Effector memory CD8-positive, alpha-beta T cell (primary cell): ENCODE data around the gene DDAH1.

Source experiments
- ATAC-seq: fragments of 150-1000 bp; cut with Tn5 transposase; replicated peaks from 2 replicates; pipeline ENCODE4 v1.10.0; 2021; ENCODE audit warnings: mild to moderate bottlenecking, moderate library complexity
- DNase-seq, 3 experiments: peaks; one replicate each; pipeline ENCODE4 v3.0.0; 2021
- H3K27ac Mint-ChIP-seq, 2 donors: one replicate each; pipeline ENCODE4 v1.8.0; 2022; ENCODE audit warnings: mild to moderate bottlenecking in 2 of 2, mixed read lengths in 2 of 2, moderate library complexity in 2 of 2
- H3K27me3 Mint-ChIP-seq, 2 donors: one replicate each; pipeline ENCODE4 v1.8.0; 2022; ENCODE audit warnings: mixed read lengths in 2 of 2
- H3K36me3 Mint-ChIP-seq: one replicate; pipeline ENCODE4 v1.8.0; 2022; ENCODE audit warnings: mild to moderate bottlenecking, moderate library complexity, mixed read lengths; ENCODE audit not compliant: insufficient read depth
- H3K4me1 Mint-ChIP-seq, 2 donors: one replicate each; pipeline ENCODE4 v1.8.0; 2022; ENCODE audit warnings: low read depth in 2 of 2, mixed read lengths in 2 of 2
- H3K4me3 Mint-ChIP-seq, 2 donors: one replicate each; pipeline ENCODE4 v1.8.0; 2022; ENCODE audit warnings: mild to moderate bottlenecking in 2 of 2, mixed read lengths in 2 of 2, moderate library complexity in 2 of 2
- H3K9me3 Mint-ChIP-seq, 2 donors: one replicate each; pipeline ENCODE4 v1.8.0; 2022; ENCODE audit warnings: mixed read lengths in 2 of 2

The DDAH1 gene

GRCh38 chr1:85296980-85297379 lies 168.0 kb downstream of the DDAH1 start:
- peaks cover 12 to 49% of the 10 kb centered on the region in 2 donors for H3K27me3 Mint-ChIP-seq

GRCh38 chr1:85295654-85296053 lies 169.3 kb downstream of the DDAH1 start:
- Mint-ChIP-seq H3K4me3 (no peak overlapping the region), H3K4me1 (peaks cover 26 to 30% of the 10 kb centered on the region in 2 donors), H3K27ac (no peak overlapping the region), H3K36me3 (peaks cover 6% of the 10 kb centered on the region), H3K9me3 (no peaks in the 10 kb centered on the region), H3K27me3 (peaks cover 16 to 50% of the 10 kb centered on the region in 2 donors)
- ATAC-seq (no peak), DNase-seq (no peak)

More at GRCh38 chr1:85296980-85297379, 168.0 kb downstream of the DDAH1 start:
- no peaks in the 10 kb centered on the region for H3K9me3 Mint-ChIP-seq
- peaks cover 6% of the 10 kb centered on the region for H3K36me3 Mint-ChIP-seq
- ATAC-seq (no peak), DNase-seq (no peak)
- peak overlapping the region; percentile 58 to 74 for H3K4me3 Mint-ChIP-seq
- peaks cover 26 to 30% of the 10 kb centered on the region in 2 donors for H3K4me1 Mint-ChIP-seq
- peak overlapping the region; percentile 18 to 88 for H3K27ac Mint-ChIP-seq

GRCh38 chr1:85295006-85295431 lies 169.9 kb downstream of the DDAH1 start:
- no peak for ATAC-seq
- Mint-ChIP-seq H3K36me3 (peaks cover 6% of the 10 kb centered on the region), H3K27me3 (peaks cover 16 to 56% of the 10 kb centered on the region in 2 donors), H3K9me3 (no peaks in the 10 kb centered on the region), H3K4me3 (no peak overlapping the region), H3K4me1 (peaks cover 26 to 30% of the 10 kb centered on the region in 2 donors), H3K27ac (no peak overlapping the region)
- no peak for DNase-seq

DNA sequence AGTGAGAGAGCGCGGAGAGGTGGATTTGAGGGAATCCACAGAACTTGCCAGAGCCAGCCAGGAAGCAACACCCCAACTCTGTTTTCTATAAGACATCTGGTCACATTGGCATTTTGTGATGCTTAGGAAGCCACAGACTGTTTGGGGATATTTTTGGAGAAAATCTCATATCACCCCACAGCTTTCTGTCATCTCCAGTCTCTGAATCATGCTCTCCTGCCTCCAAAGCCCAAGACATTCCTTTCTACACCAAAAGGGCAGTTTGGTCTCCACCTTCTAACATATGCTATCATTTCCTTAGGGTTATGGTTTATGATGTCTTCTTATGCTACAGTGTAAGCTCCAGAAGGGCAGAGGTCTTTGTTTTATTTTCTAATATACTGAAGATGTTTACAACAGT lies 174.1 kb downstream of the DDAH1 start:
- no peaks in the 10 kb centered on the region for H3K4me1 Mint-ChIP-seq
- ATAC-seq (no peak), DNase-seq (no peak)
- H3K4me3 Mint-ChIP-seq, result no peak overlapping the region
- H3K36me3 Mint-ChIP-seq, result no peaks in the 10 kb centered on the region
- H3K27me3 Mint-ChIP-seq, result peaks cover 11 to 47% of the 10 kb centered on the region in 2 donors
- no peaks in the 10 kb centered on the region for H3K9me3 Mint-ChIP-seq
- no peak overlapping the region for H3K27ac Mint-ChIP-seq

DNA sequence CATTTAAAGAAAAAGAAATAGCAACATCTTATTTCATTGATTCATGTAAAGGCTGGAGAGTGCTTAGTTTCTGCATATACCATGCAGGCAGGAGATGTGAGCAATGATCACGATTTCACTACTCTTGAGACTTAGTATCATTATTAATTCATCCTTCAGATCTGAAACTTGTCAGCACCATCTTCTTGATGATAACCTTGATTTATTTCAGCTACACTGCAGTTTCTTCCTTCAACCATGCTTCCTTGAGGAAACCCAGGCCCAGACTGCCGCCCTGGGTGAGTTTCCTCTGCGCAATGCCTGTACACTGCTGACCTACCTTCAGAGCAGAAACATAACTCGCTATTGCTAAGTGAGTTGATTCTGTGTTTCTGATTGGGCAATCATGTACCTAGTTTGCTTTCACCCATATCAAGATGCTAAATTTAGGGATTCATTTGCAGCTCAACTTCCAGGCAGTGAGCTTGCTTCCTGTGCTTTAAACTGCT lies 175.1 kb downstream of the DDAH1 start:
- no peak overlapping the region for H3K27ac Mint-ChIP-seq

DNA sequence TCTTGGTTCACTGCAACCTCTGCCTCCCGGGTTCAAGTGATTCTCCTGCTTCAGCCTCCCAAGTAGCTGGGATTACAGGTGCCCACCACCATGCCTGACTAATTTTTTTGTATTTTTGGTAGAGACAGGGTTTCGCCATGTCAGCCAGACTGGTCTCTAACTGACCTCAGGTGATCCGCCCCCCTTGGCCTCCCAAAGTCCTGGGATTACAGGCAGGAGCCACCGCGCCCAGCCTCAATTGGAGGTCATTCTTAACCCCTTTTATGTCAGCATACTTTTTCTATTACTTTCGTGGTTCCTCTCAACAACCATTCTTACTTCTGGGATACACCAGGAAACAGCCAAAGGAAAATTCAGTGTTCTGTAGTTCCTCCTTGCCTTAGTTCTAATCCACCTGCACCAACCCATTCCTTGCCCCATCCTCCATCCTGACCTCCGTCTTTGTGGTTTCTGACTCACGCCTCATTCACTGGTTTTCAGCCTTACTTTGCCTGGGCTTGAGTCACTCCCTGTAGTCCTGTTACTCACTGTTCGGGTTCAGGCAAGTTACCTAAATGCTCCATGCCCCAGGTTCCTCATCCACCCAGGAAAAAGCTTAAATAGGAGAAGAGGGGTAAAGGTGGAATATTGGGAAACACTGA lies 175.6 kb downstream of the DDAH1 start:
- no peak for DNase-seq
- ATAC-seq, result no peak
- H3K27me3 Mint-ChIP-seq, result peaks cover 11 to 37% of the 10 kb centered on the region in 2 donors
- H3K27ac Mint-ChIP-seq, result no peak overlapping the region
- H3K36me3 Mint-ChIP-seq, result no peaks in the 10 kb centered on the region
- H3K4me3 Mint-ChIP-seq, result no peak overlapping the region
- H3K4me1 Mint-ChIP-seq, result no peaks in the 10 kb centered on the region
- H3K9me3 Mint-ChIP-seq, result no peaks in the 10 kb centered on the region

More for the DNA sequence above, 175.1 kb downstream of the DDAH1 start:
- peaks cover 11 to 43% of the 10 kb centered on the region in 2 donors for H3K27me3 Mint-ChIP-seq
- ATAC-seq, result no peak
- no peak overlapping the region for H3K4me3 Mint-ChIP-seq
- H3K9me3 Mint-ChIP-seq, result no peaks in the 10 kb centered on the region
- DNase-seq, result no peak
- H3K4me1 Mint-ChIP-seq, result no peaks in the 10 kb centered on the region
- no peaks in the 10 kb centered on the region for H3K36me3 Mint-ChIP-seq

DNA sequence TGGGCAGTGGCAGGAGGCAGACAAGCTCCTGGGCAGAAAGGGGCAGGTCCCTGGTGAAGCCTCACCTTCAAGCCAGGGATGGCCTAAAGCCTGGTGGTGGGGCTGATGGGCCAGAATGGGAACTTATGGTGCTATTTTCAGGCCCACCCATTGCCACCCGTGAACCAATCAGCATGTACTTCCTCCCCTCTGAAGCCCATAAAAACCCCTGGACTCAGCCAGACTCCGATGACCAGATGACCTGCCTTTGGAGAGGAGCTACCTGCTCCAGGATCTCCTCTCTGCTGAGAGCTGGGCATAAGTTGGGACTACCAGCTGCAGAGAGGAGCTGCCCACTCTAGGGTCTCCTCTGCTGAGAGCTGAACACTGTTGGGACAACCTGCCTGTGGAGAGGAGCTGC lies 180.8 kb downstream of the DDAH1 start:
- Mint-ChIP-seq H3K9me3 (no peaks in the 10 kb centered on the region), H3K27ac (no peak overlapping the region), H3K4me1 (no peaks in the 10 kb centered on the region), H3K36me3 (no peaks in the 10 kb centered on the region), H3K27me3 (peaks cover 0 to 15% of the 10 kb centered on the region in 2 donors), H3K4me3 (no peak overlapping the region)
- no peak for DNase-seq
- ATAC-seq, result no peak

- H3K4me1 Mint-ChIP-seq, result peaks cover 4 to 5% of the 10 kb centered on the region in 2 donors
- H3K27me3 Mint-ChIP-seq, result peaks cover 0 to 15% of the 10 kb centered on the region in 2 donors
- no peak for DNase-seq
- no peaks in the 10 kb centered on the region for H3K9me3 Mint-ChIP-seq
- no peak for ATAC-seq
- H3K4me3 Mint-ChIP-seq, result no peak overlapping the region
- H3K27ac Mint-ChIP-seq, result no peak overlapping the region
- H3K36me3 Mint-ChIP-seq, result no peaks in the 10 kb centered on the region
These were observed 181.3 kb downstream of the DDAH1 start for GRCh38 chr1:85283475-85284199.

DNA sequence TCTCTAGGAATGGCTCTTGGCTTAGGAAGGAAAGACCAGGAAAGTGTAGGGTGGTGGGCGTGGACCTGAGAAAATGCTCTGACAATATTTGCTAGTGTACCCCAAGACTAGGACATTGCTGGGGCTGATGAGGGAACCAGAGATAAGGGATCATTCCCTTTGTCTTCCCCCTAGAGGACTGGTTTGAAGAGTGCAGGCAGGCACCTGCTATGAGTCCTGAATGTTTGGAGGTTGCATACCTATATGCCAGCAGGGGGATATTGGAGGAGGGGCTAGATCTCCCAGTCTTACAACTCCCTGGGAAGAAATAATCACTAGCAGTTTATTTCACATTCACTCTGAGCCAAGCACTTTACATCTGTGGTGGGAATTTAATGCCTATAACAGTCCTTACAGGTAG lies 182.5 kb downstream of the DDAH1 start:
- H3K4me1 Mint-ChIP-seq, result peaks cover 4 to 5% of the 10 kb centered on the region in 2 donors
- peaks cover under 1% of the 10 kb centered on the region for H3K36me3 Mint-ChIP-seq
- no peak overlapping the region for H3K27ac Mint-ChIP-seq
- DNase-seq (no peak), ATAC-seq (no peak)
- H3K9me3 Mint-ChIP-seq, result no peaks in the 10 kb centered on the region
- no peak overlapping the region for H3K4me3 Mint-ChIP-seq
- H3K27me3 Mint-ChIP-seq, result peaks cover 0 to 15% of the 10 kb centered on the region in 2 donors

DNA sequence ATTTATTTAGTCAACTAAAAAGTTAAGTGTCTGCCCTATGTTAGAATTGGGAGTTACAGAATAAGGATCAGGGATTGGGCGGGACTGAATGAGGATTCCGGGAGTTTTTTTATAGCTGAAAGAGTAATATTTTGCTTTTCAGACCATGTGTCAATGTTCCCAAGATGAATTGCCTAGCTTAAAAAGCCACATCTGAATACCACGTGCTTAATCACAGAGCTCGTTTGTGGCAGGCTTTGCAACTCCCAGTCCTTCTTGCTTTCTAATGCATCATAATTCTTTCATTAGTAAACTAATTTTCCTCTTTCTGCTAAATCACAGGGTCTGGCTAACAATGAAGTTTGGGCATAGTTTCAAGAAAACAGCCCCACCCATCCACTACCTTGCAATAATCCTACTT lies 184.3 kb downstream of the DDAH1 start:
- Mint-ChIP-seq H3K9me3 (no peaks in the 10 kb centered on the region), H3K36me3 (peaks cover 10% of the 10 kb centered on the region), H3K4me3 (no peak overlapping the region), H3K4me1 (peaks cover 8 to 11% of the 10 kb centered on the region in 2 donors), H3K27me3 (peaks cover 0 to 15% of the 10 kb centered on the region in 2 donors), H3K27ac (no peak overlapping the region)
- ATAC-seq (no peak), DNase-seq (no peak)

- Mint-ChIP-seq H3K9me3 (no peaks in the 10 kb centered on the region), H3K4me1 (peaks cover 14 to 19% of the 10 kb centered on the region in 2 donors), H3K27me3 (peaks cover 0 to 15% of the 10 kb centered on the region in 2 donors), H3K36me3 (peaks cover 10% of the 10 kb centered on the region), H3K4me3 (no peak overlapping the region), H3K27ac (no peak overlapping the region)
- ATAC-seq, result no peak
- DNase-seq, result no peak
These were observed 185.4 kb downstream of the DDAH1 start for GRCh38 chr1:85279458-85280080.

DNA sequence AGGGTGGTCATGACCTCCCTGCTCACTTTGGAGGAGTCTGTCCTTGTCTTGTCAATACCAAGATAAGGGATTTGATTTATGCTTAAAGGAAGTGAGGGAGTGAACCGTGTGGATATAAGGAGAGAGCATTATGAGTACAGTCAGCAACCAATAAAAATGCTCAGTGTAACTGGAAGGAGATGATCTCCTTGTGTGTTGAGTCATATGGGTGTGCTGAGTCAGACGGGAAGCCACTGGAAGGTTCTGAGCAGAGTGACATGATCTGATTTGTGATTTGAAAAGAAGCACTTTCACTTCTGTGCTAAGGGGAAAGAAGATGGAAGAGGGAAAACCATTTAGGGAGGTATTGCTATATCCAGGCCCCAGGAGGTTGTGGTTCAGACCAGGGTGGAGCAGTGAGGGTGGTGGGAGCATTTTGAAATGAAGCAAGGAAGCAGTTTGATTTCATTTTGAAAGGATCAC lies 186.1 kb downstream of the DDAH1 start:
- ATAC-seq, result no peak
- peaks cover 10% of the 10 kb centered on the region for H3K36me3 Mint-ChIP-seq
- H3K27ac Mint-ChIP-seq, result peak overlapping the region in 1 of 2 donors; percentile 2

GRCh38 chr1:85277802-85278201 lies 187.2 kb downstream of the DDAH1 start:
- ATAC-seq, result no peak
- H3K4me3 Mint-ChIP-seq, result no peak overlapping the region
- H3K27ac Mint-ChIP-seq, result no peak overlapping the region
- peaks cover 30 to 37% of the 10 kb centered on the region in 2 donors for H3K4me1 Mint-ChIP-seq
- H3K27me3 Mint-ChIP-seq, result peaks cover 0 to 15% of the 10 kb centered on the region in 2 donors
- H3K36me3 Mint-ChIP-seq, result peaks cover 14% of the 10 kb centered on the region
- no peaks in the 10 kb centered on the region for H3K9me3 Mint-ChIP-seq
- DNase-seq, result no peak

More for the DNA sequence above, 186.1 kb downstream of the DDAH1 start:
- Mint-ChIP-seq H3K4me1 (peaks cover 19 to 26% of the 10 kb centered on the region in 2 donors), H3K27me3 (peaks cover 0 to 15% of the 10 kb centered on the region in 2 donors), H3K9me3 (no peaks in the 10 kb centered on the region), H3K4me3 (no peak overlapping the region)
- DNase-seq, result no peak
